K562 (cell line): Measurements from ENCODE around the gene CFL1. TPM values are rescaled to one million over a fixed set of nuclear protein-coding genes. Genes with fewer than 3 reads are reported as not detected.
A peak's percentile ranks its signal among the peaks of the same experiment; 100 is the strongest.

Experiments
- PBX2 ChIP-seq, 2 experiments: IDR thresholded peaks in 1 of 2; conservative IDR thresholded peaks in 1 of 2; 2 replicates each; pipeline ENCODE4 v1.6.1; 2016; ENCODE audit warnings: low read depth in 2 of 2, mild to moderate bottlenecking in 1 of 2, missing compliant biosample characterization in 1 of 2, missing genetic modification characterization in 1 of 2, moderate library complexity in 1 of 2
- SMARCC2 ChIP-seq: fragments of 450-650 bp; IDR thresholded peaks from 2 replicates; pipeline ENCODE4 v1.6.1; 2017; ENCODE audit warnings: antibody characterized with exemption, moderate library complexity, mild to moderate bottlenecking, low read depth
- TCF3 ChIP-seq: sonication (generic); formaldehyde crosslinking; IDR thresholded peaks from 2 replicates; pipeline ENCODE4 v1.4.0; 2020; ENCODE audit warnings: mild to moderate bottlenecking, missing genetic modification reagents
- ZNF318 ChIP-seq, 2 experiments: fragments of 450-650 bp; IDR thresholded peaks; 2 replicates each; pipeline ENCODE4 v1.6.1; 2016; ENCODE audit warnings: mild to moderate bottlenecking in 2 of 2, borderline replicate concordance in 1 of 2, low read depth in 1 of 2, moderate library complexity in 1 of 2
- ZNF407 ChIP-seq: fragments of 450-650 bp; IDR thresholded peaks from 2 replicates; pipeline ENCODE4 v1.6.1; 2016; ENCODE audit warnings: low read depth
- polyA plus RNA-seq, 8 experiments: library from polyadenylated mRNA; depleted of rRNA in 4 of 8; stranded (reverse) in 5 of 8; unstranded in 3 of 8; fragments of >200 nt; fragmentation: Nextera tagmentation in 2 of 8; fragmentation: Illumina TruSeq in 1 of 8; extraction: Ambion mirVana in 2 of 8; extraction: Trizol in 1 of 8; gene quantifications; 2 replicates each; pipeline versions ENCODE4 v1.2.1 to v1.2.3, GENCODE V29; 2011 to 2014; ENCODE audit warnings: inconsistent platforms in 1 of 8, missing spikeins in 1 of 8
- total RNA-seq, 7 experiments: library from RNA; depleted of rRNA in 6 of 7; stranded (reverse); fragments of >200 nt in 6 of 7; fragmentation: Illumina TruSeq in 2 of 7; extraction: Trizol in 2 of 7; gene quantifications; 2 replicates each; pipeline versions ENCODE4 v1.2.1 to v1.2.3, GENCODE V29; 2011 to 2021; ENCODE audit warnings: low replicate concordance in 1 of 7

Gene CFL1
- total and polyA plus RNA-seq, 9 of the 15 experiments (the other 6 are each of a cell fraction or from before 2014, with no cell fraction given) = 105 to 1,101 (median 859) TPM

- TF ChIP-seq PBX2 (CRISPR knock-in tag; IDR thresholded peaks at IDR 0.05; ENCODE audit: low read depth) = no peak
- TF ChIP-seq PBX2 (tag; conservative IDR thresholded peaks at IDR 0.05; ENCODE audit: low read depth) = no peak
- TF ChIP-seq ZNF318 (IDR thresholded peaks at IDR 0.05; ENCODE audit: borderline replicate concordance in 1 of 2, low read depth in 1 of 2) = 0 out of 4 replicates have a peak, but pooled peaks of 1 of the 2 experiments have one; percentile 7
- no peak for TF ChIP-seq SMARCC2
- no peak; the same call in 1 of the 2 replicates for TF ChIP-seq ZNF407
- no peak for TF ChIP-seq TCF3 (CRISPR knock-in tag)
These were observed 1.9 kb upstream of the CFL1 start (continued) for GRCh38 chr11:65859812-65860277.
